Esophagus squamous epithelium (tissue), 4 donors: Measurements from ENCODE around the gene ZFP36.

Experiments used
- POLR2A ChIP-seq, 4 donors: fragments of 450-650 bp; IDR thresholded peaks; one replicate each; pipeline ENCODE4 v1.6.1; 2017; ENCODE audit warnings: antibody characterized with exemption in 4 of 4, mild to moderate bottlenecking in 4 of 4, moderate library complexity in 3 of 4
- TF ChIP-seq, protein P1 (sequence below), 6 experiments: fragments of 450-650 bp in 4 of 6; fragments of 200-600 bp in 2 of 6; sonication (generic) in 2 of 6; IDR thresholded peaks; one replicate each; pipeline ENCODE4 v1.5.1; 2016 to 2019; ENCODE audit warnings: antibody characterized with exemption in 6 of 6, mild to moderate bottlenecking in 4 of 6, moderate library complexity in 4 of 6

DNA sequence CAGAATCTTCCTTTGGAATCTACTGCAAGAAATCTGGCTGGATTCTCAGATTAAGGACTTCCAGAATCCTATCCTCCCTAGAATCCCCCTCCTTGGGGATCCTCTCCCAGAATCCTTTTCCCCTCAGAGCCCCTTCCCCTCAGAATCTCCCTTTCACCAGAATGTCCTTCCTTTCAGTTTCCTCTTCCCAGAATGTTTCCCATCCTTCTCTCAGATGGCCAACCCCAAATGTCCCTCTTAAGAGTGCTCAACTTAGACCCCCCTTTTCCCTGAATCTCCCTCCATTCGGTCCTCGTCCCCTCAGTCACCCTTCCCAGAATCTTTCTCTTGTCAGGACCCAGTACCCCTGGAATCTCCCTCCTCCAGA lies 29.7 kb downstream of the ZFP36 start:
- TF ChIP-seq, protein P1, sequence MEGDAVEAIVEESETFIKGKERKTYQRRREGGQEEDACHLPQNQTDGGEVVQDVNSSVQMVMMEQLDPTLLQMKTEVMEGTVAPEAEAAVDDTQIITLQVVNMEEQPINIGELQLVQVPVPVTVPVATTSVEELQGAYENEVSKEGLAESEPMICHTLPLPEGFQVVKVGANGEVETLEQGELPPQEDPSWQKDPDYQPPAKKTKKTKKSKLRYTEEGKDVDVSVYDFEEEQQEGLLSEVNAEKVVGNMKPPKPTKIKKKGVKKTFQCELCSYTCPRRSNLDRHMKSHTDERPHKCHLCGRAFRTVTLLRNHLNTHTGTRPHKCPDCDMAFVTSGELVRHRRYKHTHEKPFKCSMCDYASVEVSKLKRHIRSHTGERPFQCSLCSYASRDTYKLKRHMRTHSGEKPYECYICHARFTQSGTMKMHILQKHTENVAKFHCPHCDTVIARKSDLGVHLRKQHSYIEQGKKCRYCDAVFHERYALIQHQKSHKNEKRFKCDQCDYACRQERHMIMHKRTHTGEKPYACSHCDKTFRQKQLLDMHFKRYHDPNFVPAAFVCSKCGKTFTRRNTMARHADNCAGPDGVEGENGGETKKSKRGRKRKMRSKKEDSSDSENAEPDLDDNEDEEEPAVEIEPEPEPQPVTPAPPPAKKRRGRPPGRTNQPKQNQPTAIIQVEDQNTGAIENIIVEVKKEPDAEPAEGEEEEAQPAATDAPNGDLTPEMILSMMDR (IDR thresholded peaks at IDR 0.05), result no peak
- TF ChIP-seq POLR2A (IDR thresholded peaks at IDR 0.05), result no peak
